ENCODE data around the gene INTS11. TPM values are rescaled to one million over a fixed set of nuclear protein-coding genes. Genes with fewer than 3 reads are reported as not detected.
A peak's percentile ranks its signal among the peaks of the same experiment; 100 is the strongest.

The INTS11 gene
- total and polyA plus RNA-seq, 2 of the 8 experiments (the other 6 are each of a cell fraction or from before 2014, with no cell fraction given), result 113 to 243 TPM

DNA sequence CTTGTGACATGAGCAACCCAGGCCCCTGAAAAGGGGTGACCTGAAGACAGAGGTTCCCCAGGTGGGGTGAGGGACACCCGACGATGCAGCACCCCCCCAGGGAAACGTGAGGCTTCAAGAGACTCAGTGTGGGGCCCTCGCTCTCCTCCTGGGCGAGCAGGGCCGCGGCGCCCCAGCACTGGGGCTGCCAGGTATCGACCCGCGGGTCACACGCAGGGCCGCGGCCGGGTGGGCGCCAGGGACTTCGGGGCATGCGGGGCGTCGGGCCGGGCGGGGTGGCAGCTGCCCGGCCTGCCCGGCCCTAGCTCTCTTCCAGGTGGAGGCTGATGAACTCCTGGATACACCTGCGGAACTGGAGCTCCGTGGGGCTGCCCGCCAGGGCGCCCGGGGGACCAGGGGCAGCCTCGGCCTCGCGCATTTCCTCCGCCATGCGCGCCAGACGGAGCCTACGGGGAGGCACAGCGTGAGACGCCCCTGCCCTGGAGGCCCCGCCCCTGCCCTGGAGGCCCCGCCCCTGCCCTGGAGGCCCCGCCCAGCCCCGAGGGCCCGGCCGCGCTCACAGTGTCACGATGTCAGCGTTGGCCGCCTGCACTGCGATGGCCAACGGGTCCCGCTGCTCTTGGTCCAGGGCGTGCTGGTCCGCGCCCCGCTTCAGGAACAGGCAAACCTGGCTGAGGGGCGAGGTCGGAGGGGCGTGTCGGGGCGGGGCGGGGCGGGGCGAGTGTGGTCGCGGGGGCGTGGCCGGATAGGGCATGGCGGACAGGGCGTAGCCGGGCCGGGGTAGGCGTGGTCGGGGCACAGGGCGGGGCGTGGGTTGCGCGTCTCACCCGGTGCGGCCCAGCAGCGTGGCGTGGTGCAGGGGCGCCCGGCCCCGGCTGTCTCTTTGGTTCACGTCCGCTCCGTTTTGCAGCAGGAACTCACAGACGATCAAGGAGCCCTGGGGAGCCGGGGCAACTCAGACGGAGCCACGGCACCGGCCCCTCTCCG lies 30.9 kb downstream of the INTS11 start (continued):
- TF ChIP-seq E2F6 (IDR thresholded peaks at IDR 0.05) (peak; percentile 46; the same call in 1 of the 2 replicates), CHD1 (IDR thresholded peaks at IDR 0.05; ENCODE audit: low read depth, low read length) (no peak), SIRT6 (IDR thresholded peaks at IDR 0.05; ENCODE audit: low read length) (no peak), SUZ12 (IDR thresholded peaks at IDR 0.05; ENCODE audit: low read length) (no peak), HDAC2 (IDR thresholded peaks at IDR 0.05; ENCODE audit: borderline replicate concordance in 1 of 2, low read depth in 2 of 2, low read length in 2 of 2) (no peak), GABPA (IDR thresholded peaks at IDR 0.05; ENCODE audit: borderline replicate concordance, insufficient read depth, low read length) (peak; percentile 76)

Measured in H1 (cell line).